ENCODE measurements around the gene NCAPG. TPM values are rescaled to one million over a fixed set of nuclear protein-coding genes. Genes with fewer than 3 reads are reported as not detected.

The NCAPG gene
- total RNA-seq, 1 donor from 2014 or later = 17.0 TPM

GRCh38 chr4:17786567-17786966 is 24.2 kb upstream of the NCAPG start:
- peaks cover 6% of the 10 kb centered on the region for H3K4me1 Mint-ChIP-seq
- H3K4me3 Mint-ChIP-seq = no peak overlapping the region
- H3K36me3 Mint-ChIP-seq = peaks cover 4% of the 10 kb centered on the region
- no peak for TF ChIP-seq CTCF (IDR thresholded peaks at IDR 0.05; ENCODE audit: unreplicated experiment)
- no peaks in the 10 kb centered on the region for H3K9me3 Mint-ChIP-seq
- peaks cover 24% of the 10 kb centered on the region for H3K27me3 Mint-ChIP-seq (ENCODE audit: low read depth)
- no peak for DNase-seq (ENCODE audit: low spot score in 2 of 2, unreplicated experiment in 2 of 2)
- H3K27ac Mint-ChIP-seq = no peak overlapping the region

- Mint-ChIP-seq H3K4me1 (no peaks in the 10 kb centered on the region), H3K27ac (no peak overlapping the region), H3K27me3 (ENCODE audit: low read depth) (peaks cover 17% of the 10 kb centered on the region), H3K9me3 (no peaks in the 10 kb centered on the region), H3K4me3 (no peak overlapping the region), H3K36me3 (peaks cover 8% of the 10 kb centered on the region)
- TF ChIP-seq CTCF (IDR thresholded peaks at IDR 0.05; ENCODE audit: unreplicated experiment) = no peak
- DNase-seq (ENCODE audit: low spot score in 2 of 2, unreplicated experiment in 2 of 2) = no peak
Observed at GRCh38 chr4:17787315-17787714, 23.5 kb upstream of the NCAPG start.

GRCh38 chr4:17788956-17789355 is 21.8 kb upstream of the NCAPG start:
- no peaks in the 10 kb centered on the region for H3K9me3 Mint-ChIP-seq
- no peak for DNase-seq (ENCODE audit: low spot score in 2 of 2, unreplicated experiment in 2 of 2)
- no peak overlapping the region for H3K27ac Mint-ChIP-seq
- no peaks in the 10 kb centered on the region for H3K4me1 Mint-ChIP-seq
- H3K4me3 Mint-ChIP-seq = no peak overlapping the region
- H3K36me3 Mint-ChIP-seq = peaks cover 13% of the 10 kb centered on the region
- no peak for TF ChIP-seq CTCF (IDR thresholded peaks at IDR 0.05; ENCODE audit: unreplicated experiment)
- H3K27me3 Mint-ChIP-seq (ENCODE audit: low read depth) = peaks cover 3% of the 10 kb centered on the region

- Mint-ChIP-seq H3K4me3 (no peak overlapping the region), H3K9me3 (no peaks in the 10 kb centered on the region), H3K36me3 (peaks cover 20% of the 10 kb centered on the region), H3K27ac (no peak overlapping the region), H3K4me1 (no peaks in the 10 kb centered on the region), H3K27me3 (ENCODE audit: low read depth) (no peaks in the 10 kb centered on the region)
- TF ChIP-seq CTCF (IDR thresholded peaks at IDR 0.05; ENCODE audit: unreplicated experiment) = no peak
- no peak for DNase-seq (ENCODE audit: low spot score in 2 of 2, unreplicated experiment in 2 of 2)
Observed at GRCh38 chr4:17794730-17795129, 16.0 kb upstream of the NCAPG start.

- Mint-ChIP-seq H3K36me3 (peaks cover 24% of the 10 kb centered on the region), H3K4me3 (no peak overlapping the region)
- DNase-seq (ENCODE audit: low spot score in 2 of 2, unreplicated experiment in 2 of 2) = no peak
Observed at GRCh38 chr4:17797808-17798207, 13.0 kb upstream of the NCAPG start.

More at GRCh38 chr4:17797808-17798207, 13.0 kb upstream of the NCAPG start:
- TF ChIP-seq CTCF (IDR thresholded peaks at IDR 0.05; ENCODE audit: unreplicated experiment) = no peak
- Mint-ChIP-seq H3K9me3 (no peaks in the 10 kb centered on the region), H3K27me3 (ENCODE audit: low read depth) (no peaks in the 10 kb centered on the region), H3K27ac (no peak overlapping the region), H3K4me1 (no peaks in the 10 kb centered on the region)

All from mesothelial cell of epicardium (in vitro differentiated cells).